ENCODE measurements around the gene SV2B.

GRCh38 chr15:91150502-91151160 lies 50.6 kb downstream of the SV2B start:
- TF ChIP-seq, protein P1, sequence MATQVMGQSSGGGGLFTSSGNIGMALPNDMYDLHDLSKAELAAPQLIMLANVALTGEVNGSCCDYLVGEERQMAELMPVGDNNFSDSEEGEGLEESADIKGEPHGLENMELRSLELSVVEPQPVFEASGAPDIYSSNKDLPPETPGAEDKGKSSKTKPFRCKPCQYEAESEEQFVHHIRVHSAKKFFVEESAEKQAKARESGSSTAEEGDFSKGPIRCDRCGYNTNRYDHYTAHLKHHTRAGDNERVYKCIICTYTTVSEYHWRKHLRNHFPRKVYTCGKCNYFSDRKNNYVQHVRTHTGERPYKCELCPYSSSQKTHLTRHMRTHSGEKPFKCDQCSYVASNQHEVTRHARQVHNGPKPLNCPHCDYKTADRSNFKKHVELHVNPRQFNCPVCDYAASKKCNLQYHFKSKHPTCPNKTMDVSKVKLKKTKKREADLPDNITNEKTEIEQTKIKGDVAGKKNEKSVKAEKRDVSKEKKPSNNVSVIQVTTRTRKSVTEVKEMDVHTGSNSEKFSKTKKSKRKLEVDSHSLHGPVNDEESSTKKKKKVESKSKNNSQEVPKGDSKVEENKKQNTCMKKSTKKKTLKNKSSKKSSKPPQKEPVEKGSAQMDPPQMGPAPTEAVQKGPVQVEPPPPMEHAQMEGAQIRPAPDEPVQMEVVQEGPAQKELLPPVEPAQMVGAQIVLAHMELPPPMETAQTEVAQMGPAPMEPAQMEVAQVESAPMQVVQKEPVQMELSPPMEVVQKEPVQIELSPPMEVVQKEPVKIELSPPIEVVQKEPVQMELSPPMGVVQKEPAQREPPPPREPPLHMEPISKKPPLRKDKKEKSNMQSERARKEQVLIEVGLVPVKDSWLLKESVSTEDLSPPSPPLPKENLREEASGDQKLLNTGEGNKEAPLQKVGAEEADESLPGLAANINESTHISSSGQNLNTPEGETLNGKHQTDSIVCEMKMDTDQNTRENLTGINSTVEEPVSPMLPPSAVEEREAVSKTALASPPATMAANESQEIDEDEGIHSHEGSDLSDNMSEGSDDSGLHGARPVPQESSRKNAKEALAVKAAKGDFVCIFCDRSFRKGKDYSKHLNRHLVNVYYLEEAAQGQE (IDR thresholded peaks at IDR 0.05; ENCODE audit: insufficient read depth in 1 of 2, low read depth in 2 of 2, low read length in 2 of 2) = no peak
- no peak for TF ChIP-seq POLR2AphosphoS5 (IDR thresholded peaks at IDR 0.05; ENCODE audit: low read depth, low read length)
- TF ChIP-seq TAF1 (IDR thresholded peaks at IDR 0.05; ENCODE audit: borderline replicate concordance, insufficient read depth, low read length) = no peak

All from PFSK-1 (cell line).